NT2/D1 (cell line): Measurements from ENCODE around the gene ANGPTL7.

Experiments
- DNase-seq: peaks from one replicate; pipeline ENCODE4 v3.0.0-alpha.2; 2011; ENCODE audit warnings: low read depth, low spot score
- H3K27me3 ChIP-seq: 2 replicates; pipeline ENCODE4 v1.6.0; 2011; ENCODE audit warnings: mild to moderate bottlenecking; ENCODE audit not compliant: insufficient read length, insufficient read depth
- H3K36me3 ChIP-seq: 2 replicates; pipeline ENCODE4 v1.6.1; 2011; ENCODE audit warnings: mild to moderate bottlenecking, low read length, mixed read lengths; ENCODE audit not compliant: insufficient read depth, insufficient read length
- H3K4me1 ChIP-seq: 2 replicates; pipeline ENCODE4 v1.5.1; 2011; ENCODE audit not compliant: insufficient read depth, insufficient read length
- H3K4me3 ChIP-seq: 2 replicates; pipeline ENCODE4 v1.5.1; 2011; ENCODE audit warnings: low read depth; ENCODE audit not compliant: insufficient read length
- H3K9ac ChIP-seq: 2 replicates; pipeline ENCODE4 v1.6.0; 2011; ENCODE audit warnings: low read depth; ENCODE audit not compliant: insufficient read length
- H3K9me3 ChIP-seq: 2 replicates; pipeline ENCODE4 v1.5.1; 2011; ENCODE audit warnings: mild to moderate bottlenecking, low read length; ENCODE audit not compliant: insufficient read depth
- SUZ12 ChIP-seq: IDR thresholded peaks from 2 replicates; pipeline ENCODE4 v1.6.1; 2011; ENCODE audit not compliant: insufficient read length, insufficient read depth; ENCODE audit errors: extremely low read depth
- YY1 ChIP-seq: IDR thresholded peaks from 2 replicates; pipeline ENCODE4 v1.6.1; 2011; ENCODE audit not compliant: insufficient read length, insufficient read depth
- ZNF274 ChIP-seq: IDR thresholded peaks from 2 replicates; pipeline ENCODE4 v1.6.1; 2011; ENCODE audit warnings: mild to moderate bottlenecking, low read depth, low read length

ANGPTL7 gene

GRCh38 chr1:11207898-11208611, 18.9 kb downstream of the ANGPTL7 start:
- Histone ChIP-seq H3K27me3 (no peaks in the 10 kb centered on the region), H3K36me3 (peaks cover 89% of the 10 kb centered on the region), H3K9me3 (no peaks in the 10 kb centered on the region), H3K9ac (no peak overlapping the region), H3K4me1 (no peaks in the 10 kb centered on the region), H3K4me3 (no peak overlapping the region)
- DNase-seq, result no peak
- TF ChIP-seq ZNF274, result no peak
- no peak for TF ChIP-seq YY1
- no peak for TF ChIP-seq SUZ12

GRCh38 chr1:11211461-11211860, 22.3 kb downstream of the ANGPTL7 start:
- Histone ChIP-seq H3K36me3 (peaks cover 89% of the 10 kb centered on the region), H3K9ac (no peak overlapping the region)

GRCh38 chr1:11211925-11212587, 22.9 kb downstream of the ANGPTL7 start:
- H3K4me1 ChIP-seq, result no peaks in the 10 kb centered on the region
- no peaks in the 10 kb centered on the region for H3K27me3 ChIP-seq
- no peaks in the 10 kb centered on the region for H3K9me3 ChIP-seq
- DNase-seq, result no peak
- no peak for TF ChIP-seq ZNF274
- no peak for TF ChIP-seq YY1
- no peak for TF ChIP-seq SUZ12
- H3K36me3 ChIP-seq, result peaks cover 83% of the 10 kb centered on the region
- no peak overlapping the region for H3K4me3 ChIP-seq
- no peak overlapping the region for H3K9ac ChIP-seq

More at GRCh38 chr1:11211461-11211860, 22.3 kb downstream of the ANGPTL7 start:
- TF ChIP-seq YY1, result no peak
- TF ChIP-seq ZNF274, result no peak
- TF ChIP-seq SUZ12, result no peak
- H3K4me1 ChIP-seq, result no peaks in the 10 kb centered on the region
- no peaks in the 10 kb centered on the region for H3K27me3 ChIP-seq
- H3K9me3 ChIP-seq, result no peaks in the 10 kb centered on the region
- DNase-seq, result no peak
- no peak overlapping the region for H3K4me3 ChIP-seq

GRCh38 chr1:11214698-11215380, 25.7 kb downstream of the ANGPTL7 start:
- Histone ChIP-seq H3K4me1 (no peaks in the 10 kb centered on the region), H3K4me3 (no peak overlapping the region), H3K27me3 (no peaks in the 10 kb centered on the region), H3K9ac (no peak overlapping the region), H3K36me3 (peaks cover 70% of the 10 kb centered on the region), H3K9me3 (no peaks in the 10 kb centered on the region)
- DNase-seq, result no peak
- TF ChIP-seq SUZ12 (no peak), ZNF274 (no peak), YY1 (no peak)

DNA sequence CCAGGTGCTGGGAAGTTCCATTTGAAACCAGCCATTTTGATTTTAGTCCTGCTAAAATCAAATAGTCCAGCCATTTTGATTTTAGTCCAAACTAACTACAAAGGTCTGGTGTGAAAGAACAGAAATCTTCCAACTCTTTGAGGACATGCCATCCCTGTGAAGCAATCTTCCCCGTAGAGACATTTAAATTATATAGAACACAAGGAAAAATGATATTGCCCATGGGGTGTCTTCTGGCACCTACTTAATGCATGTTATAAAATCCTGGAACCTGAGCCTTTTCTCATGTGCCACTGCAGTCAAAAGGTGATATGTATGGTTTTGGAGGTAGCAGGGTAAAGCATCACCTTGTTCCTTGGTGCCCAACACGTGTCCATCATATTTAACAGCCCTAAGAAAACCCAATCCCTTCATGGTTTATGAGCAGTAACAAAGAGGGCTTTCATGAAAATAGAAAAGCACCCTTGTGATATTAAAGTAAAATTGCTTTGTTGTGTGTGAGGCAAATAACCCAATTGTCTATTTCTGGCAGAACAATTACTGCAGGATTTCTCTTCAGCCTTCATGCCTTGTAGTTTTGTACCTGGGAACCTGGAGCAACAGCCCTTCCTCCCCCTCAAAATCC, 26.3 kb downstream of the ANGPTL7 start:
- Histone ChIP-seq H3K36me3 (peaks cover 70% of the 10 kb centered on the region), H3K4me1 (no peaks in the 10 kb centered on the region)
- no peak for TF ChIP-seq YY1
- TF ChIP-seq ZNF274, result no peak
- no peak for TF ChIP-seq SUZ12

GRCh38 chr1:11216074-11216473, 26.9 kb downstream of the ANGPTL7 start:
- TF ChIP-seq SUZ12, result no peak
- no peak for TF ChIP-seq ZNF274
- no peak for TF ChIP-seq YY1
- Histone ChIP-seq H3K36me3 (peaks cover 65% of the 10 kb centered on the region), H3K9me3 (no peaks in the 10 kb centered on the region), H3K4me3 (no peak overlapping the region), H3K27me3 (no peaks in the 10 kb centered on the region), H3K9ac (no peak overlapping the region), H3K4me1 (no peaks in the 10 kb centered on the region)
- DNase-seq, result no peak

More for the DNA sequence above, 26.3 kb downstream of the ANGPTL7 start:
- H3K9ac ChIP-seq, result no peak overlapping the region
- H3K9me3 ChIP-seq, result no peaks in the 10 kb centered on the region
- H3K4me3 ChIP-seq, result no peak overlapping the region
- DNase-seq, result no peak
- no peaks in the 10 kb centered on the region for H3K27me3 ChIP-seq
